Neural crest cell (in vitro differentiated cells): ENCODE results near the gene ATP2C2. TPM values are rescaled to one million over a fixed set of nuclear protein-coding genes. Genes with fewer than 3 reads are reported as not detected.

Experiments used
- DNase-seq: peaks from one replicate; pipeline ENCODE4 v3.0.0; 2021; ENCODE audit warnings: low read depth, mixed read lengths, low spot score
- H3K27ac Mint-ChIP-seq: one replicate; pipeline ENCODE4 v1.8.0; 2021; ENCODE audit warnings: mild to moderate bottlenecking, mixed read lengths; ENCODE audit not compliant: unreplicated experiment
- H3K27me3 Mint-ChIP-seq: 2 replicates; pipeline ENCODE4 v1.8.0; 2021; ENCODE audit warnings: low read depth, mild to moderate bottlenecking, mixed read lengths
- H3K36me3 Mint-ChIP-seq: 2 replicates; pipeline ENCODE4 v1.8.0; 2021; ENCODE audit warnings: low read depth, mild to moderate bottlenecking, mixed read lengths
- H3K4me1 Mint-ChIP-seq: 2 replicates; pipeline ENCODE4 v1.8.0; 2021; ENCODE audit warnings: mixed read lengths
- H3K4me3 Mint-ChIP-seq: one replicate; pipeline ENCODE4 v1.8.0; 2021; ENCODE audit warnings: mild to moderate bottlenecking, mixed read lengths
- H3K9me3 Mint-ChIP-seq: 2 replicates; pipeline ENCODE4 v1.8.0; 2021; ENCODE audit warnings: mixed read lengths
- total RNA-seq: library from RNA; stranded (reverse); gene quantifications from 2 replicates; pipeline ENCODE4 v1.2.1, GENCODE V29; 2021
- TF ChIP-seq, protein P1 (sequence below): fragments of 200-600 bp; sonication (generic); conservative IDR thresholded peaks from 2 replicates; pipeline ENCODE4 v1.5.0; 2021; ENCODE audit warnings: antibody characterized with exemption, mild to moderate bottlenecking

Gene ATP2C2
- total RNA-seq, 1 donor from 2014 or later, result 0.30 TPM

DNA sequence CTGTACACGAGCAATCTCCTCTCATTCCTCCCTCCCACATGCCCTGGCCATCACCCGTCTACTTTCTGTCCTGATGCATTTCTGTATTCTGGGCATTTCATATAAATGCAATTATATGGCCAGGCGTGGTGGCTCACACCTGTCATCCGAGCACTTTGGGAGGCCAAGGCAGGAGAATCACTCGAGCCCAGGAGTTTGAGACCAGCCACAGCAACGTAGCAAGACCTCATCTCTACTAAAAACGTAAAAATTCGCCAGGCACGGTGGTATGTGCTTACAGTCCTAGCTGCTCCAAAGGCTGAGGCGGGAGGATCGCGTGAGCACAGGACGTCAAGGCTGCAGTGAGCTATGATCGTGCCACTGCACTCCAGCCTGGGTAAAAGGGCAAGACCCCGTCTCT lies 131.3 kb downstream of the ATP2C2 start:
- Mint-ChIP-seq H3K27ac (no peak overlapping the region), H3K36me3 (peaks cover 24% of the 10 kb centered on the region), H3K4me3 (peak overlapping the region; percentile 20), H3K27me3 (no peaks in the 10 kb centered on the region), H3K9me3 (peaks cover 3% of the 10 kb centered on the region), H3K4me1 (peaks cover 18% of the 10 kb centered on the region)
- TF ChIP-seq, protein P1, sequence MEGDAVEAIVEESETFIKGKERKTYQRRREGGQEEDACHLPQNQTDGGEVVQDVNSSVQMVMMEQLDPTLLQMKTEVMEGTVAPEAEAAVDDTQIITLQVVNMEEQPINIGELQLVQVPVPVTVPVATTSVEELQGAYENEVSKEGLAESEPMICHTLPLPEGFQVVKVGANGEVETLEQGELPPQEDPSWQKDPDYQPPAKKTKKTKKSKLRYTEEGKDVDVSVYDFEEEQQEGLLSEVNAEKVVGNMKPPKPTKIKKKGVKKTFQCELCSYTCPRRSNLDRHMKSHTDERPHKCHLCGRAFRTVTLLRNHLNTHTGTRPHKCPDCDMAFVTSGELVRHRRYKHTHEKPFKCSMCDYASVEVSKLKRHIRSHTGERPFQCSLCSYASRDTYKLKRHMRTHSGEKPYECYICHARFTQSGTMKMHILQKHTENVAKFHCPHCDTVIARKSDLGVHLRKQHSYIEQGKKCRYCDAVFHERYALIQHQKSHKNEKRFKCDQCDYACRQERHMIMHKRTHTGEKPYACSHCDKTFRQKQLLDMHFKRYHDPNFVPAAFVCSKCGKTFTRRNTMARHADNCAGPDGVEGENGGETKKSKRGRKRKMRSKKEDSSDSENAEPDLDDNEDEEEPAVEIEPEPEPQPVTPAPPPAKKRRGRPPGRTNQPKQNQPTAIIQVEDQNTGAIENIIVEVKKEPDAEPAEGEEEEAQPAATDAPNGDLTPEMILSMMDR, result no peak
- no peak for DNase-seq

DNA sequence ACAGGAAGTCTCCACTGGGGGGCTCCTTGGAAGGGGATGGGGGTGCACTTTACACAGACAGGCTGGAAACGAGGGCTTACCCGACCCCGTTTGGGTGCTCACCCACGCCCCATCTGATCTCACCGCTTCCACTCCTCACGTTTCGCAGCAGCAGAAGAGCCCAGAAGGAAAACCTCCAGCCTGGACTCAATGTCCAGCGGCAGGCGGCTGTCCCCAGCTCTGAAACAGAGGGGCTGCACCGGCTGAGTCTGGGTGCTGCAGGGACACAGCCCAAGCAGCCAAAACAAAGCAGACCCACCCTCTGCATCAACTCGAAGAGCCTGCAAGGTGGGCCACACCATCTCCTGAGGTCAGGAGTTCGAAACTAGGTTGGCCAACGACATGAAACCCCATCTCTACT lies 132.2 kb downstream of the ATP2C2 start:
- Mint-ChIP-seq H3K27ac (no peak overlapping the region), H3K27me3 (no peaks in the 10 kb centered on the region), H3K4me3 (peak overlapping the region; percentile 67), H3K36me3 (peaks cover 16% of the 10 kb centered on the region), H3K9me3 (no peaks in the 10 kb centered on the region), H3K4me1 (peaks cover 27% of the 10 kb centered on the region)
- TF ChIP-seq, protein P1, result no peak
- DNase-seq, result no peak

DNA sequence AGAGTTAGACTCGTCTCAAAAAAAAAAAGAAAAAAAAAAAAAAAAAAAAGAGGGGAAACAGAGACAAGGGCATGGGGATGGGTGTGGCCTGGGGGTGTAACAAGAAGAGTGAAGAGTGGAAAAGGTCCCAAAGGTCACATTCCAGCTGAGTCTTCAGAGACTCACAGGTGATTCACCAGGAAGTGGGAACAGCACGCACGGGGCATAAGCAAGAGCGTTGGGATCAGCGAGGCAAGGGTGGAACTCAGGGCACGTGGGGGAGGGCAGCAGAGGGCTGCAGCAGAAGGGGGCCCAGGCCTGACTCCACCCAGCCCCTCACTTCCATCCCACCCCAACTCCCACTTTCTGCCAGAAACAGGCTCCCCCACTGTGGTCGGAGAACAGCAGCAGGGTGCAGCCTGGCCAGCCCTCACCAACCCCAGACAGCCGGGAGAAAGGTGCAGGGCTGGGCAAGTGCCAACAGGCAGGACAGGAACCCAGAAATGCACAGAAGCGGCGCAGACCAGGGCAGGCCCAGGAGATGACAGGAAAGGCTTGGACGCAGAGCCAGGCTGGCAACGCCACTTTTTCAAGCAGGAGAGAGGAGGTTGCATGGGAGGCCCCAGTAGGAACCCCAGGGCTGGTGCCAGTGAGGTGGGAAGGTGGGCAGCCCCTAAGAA lies 132.9 kb downstream of the ATP2C2 start:
- H3K4me1 Mint-ChIP-seq, result peaks cover 29% of the 10 kb centered on the region
- no peaks in the 10 kb centered on the region for H3K27me3 Mint-ChIP-seq
- TF ChIP-seq, protein P1, result no peak
- H3K4me3 Mint-ChIP-seq, result no peak overlapping the region
- peak overlapping the region; percentile 50 for H3K27ac Mint-ChIP-seq
- DNase-seq, result no peak
- peaks cover 11% of the 10 kb centered on the region for H3K36me3 Mint-ChIP-seq
- H3K9me3 Mint-ChIP-seq, result no peaks in the 10 kb centered on the region

DNA sequence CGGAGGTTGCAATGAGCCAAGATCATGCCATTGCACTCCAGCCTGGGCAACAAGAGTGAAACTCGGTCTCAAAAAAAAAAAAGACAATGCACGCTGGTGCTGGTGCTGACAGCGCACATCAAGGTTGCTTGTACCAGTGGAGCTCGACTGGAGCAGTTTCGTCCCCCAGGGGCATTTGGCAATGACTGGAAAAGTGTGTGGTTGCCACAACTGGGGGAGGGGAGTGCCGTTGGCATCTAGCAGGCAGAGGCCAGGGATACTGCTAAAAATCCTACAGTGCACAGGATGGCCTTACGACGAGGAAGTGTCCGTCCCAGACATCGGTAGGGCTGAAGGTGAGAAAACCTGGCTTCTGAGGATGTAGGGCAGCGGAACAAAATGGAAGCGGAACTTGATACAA lies 133.7 kb downstream of the ATP2C2 start:
- H3K9me3 Mint-ChIP-seq, result no peaks in the 10 kb centered on the region

DNA sequence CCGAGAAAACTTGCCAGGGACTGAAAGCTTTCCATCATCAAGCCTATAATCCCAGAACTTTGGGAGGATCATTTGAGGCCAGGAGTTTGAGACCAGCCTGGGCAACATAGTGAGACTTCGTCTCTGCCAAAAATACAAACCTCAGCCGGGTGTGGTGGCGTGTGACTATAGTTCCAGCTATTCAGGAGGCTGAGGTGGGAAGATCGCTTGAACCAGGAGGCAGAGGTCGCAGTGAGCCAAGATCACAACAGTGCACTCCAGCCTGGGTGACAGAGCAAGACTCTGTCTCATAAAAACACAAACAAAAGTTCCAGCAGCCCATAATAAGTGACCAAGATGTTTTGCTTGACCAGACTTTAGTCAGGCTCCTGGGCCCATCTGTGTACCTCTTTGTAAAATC lies 134.2 kb downstream of the ATP2C2 start:
- Mint-ChIP-seq H3K27ac (no peak overlapping the region), H3K36me3 (peaks cover 3% of the 10 kb centered on the region), H3K4me1 (peaks cover 29% of the 10 kb centered on the region), H3K9me3 (no peaks in the 10 kb centered on the region), H3K4me3 (peak overlapping the region; percentile 91), H3K27me3 (no peaks in the 10 kb centered on the region)
- DNase-seq, result no peak
- TF ChIP-seq, protein P1, result no peak

More for the DNA sequence above, 133.7 kb downstream of the ATP2C2 start:
- Mint-ChIP-seq H3K4me1 (peaks cover 29% of the 10 kb centered on the region), H3K36me3 (peaks cover 5% of the 10 kb centered on the region), H3K27me3 (no peaks in the 10 kb centered on the region), H3K4me3 (peak overlapping the region; percentile 56), H3K27ac (no peak overlapping the region)
- TF ChIP-seq, protein P1, result no peak
- no peak for DNase-seq
